ENCODE measurements around the gene KRTAP4-3. TPM values are rescaled to one million over a fixed set of nuclear protein-coding genes. Genes with fewer than 3 reads are reported as not detected.

The KRTAP4-3 gene
- total and polyA plus RNA-seq, 2 of the 13 experiments (the other 11 are each of a cell fraction or from before 2014, with no cell fraction given): not detected

DNA sequence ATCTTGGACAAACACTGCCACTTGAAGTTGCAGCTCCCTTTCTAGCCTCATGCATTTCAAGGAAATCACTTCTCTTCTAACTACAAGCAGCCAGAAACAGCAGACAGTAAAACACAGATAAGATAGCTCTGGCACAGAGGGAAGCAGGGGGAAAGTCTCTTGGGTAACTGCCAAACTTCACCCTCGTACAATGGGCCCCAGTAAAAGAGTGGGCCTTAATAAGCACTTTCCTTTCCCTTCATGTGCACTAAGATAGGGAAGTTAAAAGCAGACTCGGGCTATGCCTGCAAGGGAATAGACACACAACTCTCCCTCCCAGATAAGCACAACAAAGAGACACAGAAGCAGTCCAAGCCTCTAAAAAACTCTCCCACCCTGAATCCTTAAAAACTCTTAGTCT, 14.2 kb downstream of the KRTAP4-3 start:
- no peaks in the 10 kb centered on the region for H3K9me3 ChIP-seq (ENCODE audit: low read length)
- intact Hi-C loops (cut with micrococcal nuclease; ENCODE audit: unreplicated experiment): no loop called here
- H3K9ac ChIP-seq (ENCODE audit: insufficient read depth, low read depth, low read length): no peak overlapping the region
- ChIA-PET POLR2A (no interaction called here), CTCF (ENCODE audit: low intra/inter-chr PET ratio, low total read pairs) (no interaction called here)
- H3K79me2 ChIP-seq (ENCODE audit: insufficient read depth, low read length): no peaks in the 10 kb centered on the region
- BruUV-seq (replicated peaks): no TSS peak
- H3K36me3 ChIP-seq (replicated peaks in 1 of 2; ENCODE audit: control insufficient read depth in 1 of 2, insufficient read depth in 2 of 2, low read length in 2 of 2): no peaks in the 10 kb centered on the region
- H2AFZ ChIP-seq (ENCODE audit: low read length): no peak overlapping the region
- no peak overlapping the region for H3K4me3 ChIP-seq (replicated peaks in 1 of 3; ENCODE audit: insufficient read depth in 1 of 3, low read depth in 2 of 3, low read length in 3 of 3)
- 6% methylated on average over 2 of the region's 2 CpGs for WGBS (ENCODE audit: low lambda C conversion rate)
- H3K27ac ChIP-seq (ENCODE audit: extremely low read length, insufficient read depth, low read length): no peak overlapping the region
- H3K27me3 ChIP-seq (ENCODE audit: control insufficient read depth in 1 of 2, insufficient read depth in 2 of 2, low read length in 2 of 2): no peaks in the 10 kb centered on the region; a peak in 1 of 5 replicates
- in situ Hi-C loops (cut with HindIII; ENCODE audit: extremely low pct_ligation_motif_present, low pct_unique_long_range_greater_than_20kb): no loop called here
- ATAC-seq (no peak), FAIRE-seq (no peak), DNase-seq (ENCODE audit: low spot score) (no peak)
- no peaks in the 10 kb centered on the region for H4K20me1 ChIP-seq (ENCODE audit: insufficient read depth, low read length)
- H3K4me2 ChIP-seq (ENCODE audit: low read depth, low read length): no peak overlapping the region
- H3K4me1 ChIP-seq (ENCODE audit: insufficient read depth, low read length): no peaks in the 10 kb centered on the region
- TF ChIP-seq ZMYM2 (CRISPR knock-in tag; IDR thresholded peaks at IDR 0.05) (no peak), ZNF441 (CRISPR knock-in tag; IDR thresholded peaks at IDR 0.05; ENCODE audit: borderline replicate concordance) (no peak), SIN3A (IDR thresholded peaks at IDR 0.05; ENCODE audit: borderline replicate concordance, low read depth, low read length) (no peak), POGZ (CRISPR knock-in tag; IDR thresholded peaks at IDR 0.05) (no peak), ZNF362 (CRISPR knock-in tag; IDR thresholded peaks at IDR 0.05; ENCODE audit: borderline replicate concordance) (no peak), ZHX2 (IDR thresholded peaks at IDR 0.05; ENCODE audit: low read depth) (no peak), ZHX2 (CRISPR knock-in tag; IDR thresholded peaks at IDR 0.05; ENCODE audit: borderline replicate concordance) (no peak), JUNB (CRISPR knock-in tag; IDR thresholded peaks at IDR 0.05; ENCODE audit: borderline replicate concordance) (no peak), MAFF (IDR thresholded peaks at IDR 0.05; ENCODE audit: low read depth, low read length) (no peak), NRL (CRISPR knock-in tag; IDR thresholded peaks at IDR 0.05; ENCODE audit: borderline replicate concordance) (no peak), MNT (IDR thresholded peaks at IDR 0.05) (no peak)
- TF ChIP-seq, protein P1, sequence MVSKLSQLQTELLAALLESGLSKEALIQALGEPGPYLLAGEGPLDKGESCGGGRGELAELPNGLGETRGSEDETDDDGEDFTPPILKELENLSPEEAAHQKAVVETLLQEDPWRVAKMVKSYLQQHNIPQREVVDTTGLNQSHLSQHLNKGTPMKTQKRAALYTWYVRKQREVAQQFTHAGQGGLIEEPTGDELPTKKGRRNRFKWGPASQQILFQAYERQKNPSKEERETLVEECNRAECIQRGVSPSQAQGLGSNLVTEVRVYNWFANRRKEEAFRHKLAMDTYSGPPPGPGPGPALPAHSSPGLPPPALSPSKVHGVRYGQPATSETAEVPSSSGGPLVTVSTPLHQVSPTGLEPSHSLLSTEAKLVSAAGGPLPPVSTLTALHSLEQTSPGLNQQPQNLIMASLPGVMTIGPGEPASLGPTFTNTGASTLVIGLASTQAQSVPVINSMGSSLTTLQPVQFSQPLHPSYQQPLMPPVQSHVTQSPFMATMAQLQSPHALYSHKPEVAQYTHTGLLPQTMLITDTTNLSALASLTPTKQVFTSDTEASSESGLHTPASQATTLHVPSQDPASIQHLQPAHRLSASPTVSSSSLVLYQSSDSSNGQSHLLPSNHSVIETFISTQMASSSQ (IDR thresholded peaks at IDR 0.05; ENCODE audit: low read depth): no peak
- TF ChIP-seq, protein P1 (CRISPR knock-in tag; IDR thresholded peaks at IDR 0.05; ENCODE audit: borderline replicate concordance): no peak

Measured in HepG2 (cell line).